ENCODE measurements around the gene FAS.

Gene FAS

GRCh38 chr10:88971221-88972061 lies 19.2 kb upstream of the FAS start:
- DNase-seq, result no peak

- DNase-seq, result no peak
Measured at GRCh38 chr10:88974012-88974411, 16.6 kb upstream of the FAS start.

GRCh38 chr10:88974446-88975376 lies 15.9 kb upstream of the FAS start:
- DNase-seq, result no peak

DNA sequence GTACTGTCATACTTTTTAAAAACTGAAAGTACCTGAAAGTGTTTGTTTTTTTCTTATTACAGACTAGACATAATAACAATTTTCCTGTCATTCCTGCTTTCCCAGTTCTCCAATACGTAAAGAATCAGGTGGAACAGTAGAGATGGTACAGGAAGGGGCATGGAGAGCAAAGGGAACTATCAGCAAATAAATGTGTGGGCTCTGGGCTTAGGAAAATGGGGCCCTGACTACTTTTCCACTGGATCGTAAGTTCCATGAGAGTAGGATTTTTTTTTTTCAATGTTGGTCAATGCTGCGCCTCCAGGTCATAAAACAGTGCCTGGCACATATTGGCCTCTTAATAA lies 15.2 kb upstream of the FAS start:
- DNase-seq, result no peak

DNA sequence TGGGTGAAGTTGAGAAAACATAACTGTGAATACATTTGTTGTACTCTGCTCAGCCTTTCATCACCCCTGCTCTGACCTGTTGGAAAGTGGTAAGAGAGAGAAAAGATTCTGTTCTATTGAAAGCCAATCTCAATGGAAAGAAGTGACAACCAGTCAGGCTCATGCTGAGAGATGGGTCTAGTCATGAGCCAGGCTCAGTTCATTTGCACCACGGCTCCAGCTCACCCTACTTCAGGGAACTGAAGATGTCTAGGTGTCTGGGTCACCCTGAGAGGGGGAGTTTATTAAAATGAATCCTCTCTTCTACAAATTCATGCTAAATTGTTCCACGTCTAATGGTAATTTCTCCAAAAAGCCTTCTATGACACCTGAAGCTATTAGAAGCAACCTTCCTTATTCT lies 12.1 kb upstream of the FAS start:
- DNase-seq, result no peak

DNA sequence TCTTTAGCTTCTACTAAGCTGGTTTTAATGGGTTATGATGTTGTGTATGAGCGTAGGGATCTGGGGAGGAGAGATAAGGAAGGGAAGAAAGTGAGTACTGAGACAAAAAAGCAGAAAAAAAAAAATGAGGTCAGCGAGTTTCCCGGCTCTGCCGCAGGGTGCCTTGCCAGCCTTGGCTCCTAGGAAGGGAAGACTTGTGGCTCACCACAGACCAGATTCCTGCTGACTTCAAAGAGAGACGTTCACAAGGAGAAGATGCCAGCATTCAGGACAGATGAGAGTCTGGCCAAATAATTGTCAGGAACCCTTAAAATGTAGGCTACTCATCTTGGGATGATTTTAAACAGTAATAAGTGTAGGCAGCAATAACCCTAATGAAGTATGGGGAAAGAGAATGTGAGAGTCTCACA lies 11.4 kb upstream of the FAS start:
- DNase-seq, result peak; percentile 68

GRCh38 chr10:88979603-88980002 lies 11.0 kb upstream of the FAS start:
- DNase-seq, result no peak

DNA sequence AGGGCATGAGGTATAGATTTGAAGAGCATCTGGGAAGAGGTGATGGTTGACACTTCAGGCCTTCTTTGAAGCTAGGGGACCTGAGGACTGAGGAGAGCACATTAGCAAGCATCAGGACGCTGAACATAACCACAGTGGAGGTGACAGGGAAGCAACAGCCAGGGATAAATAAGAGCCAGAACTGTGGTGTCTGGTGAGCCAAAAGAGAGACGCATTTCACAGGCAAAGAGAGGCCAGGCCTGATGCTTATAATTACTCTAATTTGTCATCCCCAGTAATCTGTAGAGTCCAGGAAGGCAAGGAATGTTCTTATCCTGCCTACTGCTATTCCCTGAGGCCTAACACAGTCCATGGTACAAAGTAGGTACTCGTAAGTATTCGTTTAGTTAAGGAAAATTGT lies 10.4 kb upstream of the FAS start:
- DNase-seq, result no peak

GRCh38 chr10:88980800-88981199 lies 9.8 kb upstream of the FAS start:
- DNase-seq, result no peak

- no peak for DNase-seq
Measured at GRCh38 chr10:88981435-88981834, 9.2 kb upstream of the FAS start.

DNA sequence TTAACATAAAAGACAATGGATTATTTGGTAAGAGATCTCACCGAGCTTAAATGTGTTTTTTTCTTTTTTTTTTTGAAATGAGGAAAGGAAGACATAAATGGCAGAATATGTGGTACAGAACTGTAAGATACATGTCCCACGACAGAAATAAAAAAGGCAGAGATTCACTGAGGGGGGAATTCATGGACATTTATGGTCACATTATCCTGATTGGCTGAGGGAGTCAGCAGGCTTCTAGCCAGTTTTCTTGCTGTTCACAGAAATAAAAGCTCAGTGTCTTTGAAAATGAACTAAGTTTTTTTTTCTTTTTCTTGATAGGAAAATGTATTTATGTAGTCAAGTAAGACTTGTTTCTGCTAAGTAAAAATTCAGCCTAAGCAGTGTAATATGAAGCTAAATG lies 8.2 kb upstream of the FAS start:
- DNase-seq, result no peak

DNA sequence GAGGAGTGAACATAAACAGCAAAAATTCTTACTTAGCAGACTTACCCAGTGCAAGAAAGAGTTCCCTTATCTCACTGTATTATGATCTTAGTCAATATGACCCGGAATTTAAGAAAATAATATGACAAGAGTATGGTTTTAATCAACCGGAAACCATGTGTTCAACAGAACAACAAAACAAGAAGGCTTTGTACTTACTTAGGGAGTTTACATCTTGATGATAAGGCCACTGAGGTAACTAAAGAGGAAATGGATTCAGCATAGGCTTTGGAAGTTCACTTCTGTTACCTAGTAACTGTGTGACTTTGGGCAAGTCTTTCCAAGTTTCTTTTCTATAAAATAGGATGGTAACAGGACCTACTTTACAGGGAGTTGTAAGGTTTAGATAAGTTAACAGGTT lies 7.4 kb upstream of the FAS start:
- DNase-seq, result no peak

GRCh38 chr10:88983939-88984338 lies 6.7 kb upstream of the FAS start:
- DNase-seq, result no peak

DNA sequence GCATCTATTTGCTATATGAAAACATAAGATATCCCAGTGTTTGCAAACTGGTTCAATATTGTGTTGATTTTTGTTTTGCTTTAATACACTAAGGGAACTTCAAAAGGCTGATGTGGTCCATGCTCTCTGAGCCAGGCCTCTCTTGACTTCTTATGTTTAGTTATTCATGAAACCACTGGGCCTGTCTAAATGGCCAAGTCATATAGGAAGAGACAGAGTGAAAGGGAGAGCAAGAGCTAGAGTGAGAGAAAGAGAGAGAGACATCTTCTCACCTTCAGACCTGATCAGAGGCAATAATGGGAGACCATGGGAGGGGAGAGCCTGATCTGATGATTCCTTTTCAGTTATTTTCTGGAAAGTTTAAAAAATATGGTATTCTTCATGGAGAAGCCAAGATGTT lies 6.1 kb upstream of the FAS start:
- no peak for DNase-seq

GRCh38 chr10:88986549-88987242 lies 3.9 kb upstream of the FAS start:
- DNase-seq, result no peak

DNA sequence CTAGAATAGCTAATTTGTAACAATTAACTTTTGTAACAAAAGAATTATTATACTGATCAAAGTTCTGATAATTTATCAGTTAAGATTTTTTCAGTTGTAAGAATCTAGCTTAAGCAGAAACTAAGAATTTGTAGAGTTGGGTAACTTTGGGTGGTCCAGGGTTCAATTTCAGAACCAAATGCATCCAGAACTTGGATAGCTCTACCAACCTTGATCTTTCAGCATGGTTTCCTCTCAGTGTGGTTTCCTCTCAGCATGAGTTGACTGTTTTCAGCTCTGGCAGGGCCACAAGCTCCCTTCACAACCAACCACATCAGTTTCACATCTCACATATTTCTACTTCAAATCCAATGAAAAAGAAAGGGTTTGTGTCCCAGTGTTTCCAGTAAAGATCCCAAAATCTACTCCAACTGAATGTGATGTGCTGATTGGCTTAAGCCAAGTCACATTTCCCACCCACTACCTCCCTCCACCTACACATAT lies 3.3 kb upstream of the FAS start:
- DNase-seq, result no peak

- no peak for DNase-seq
Measured at GRCh38 chr10:88987840-88988239, 2.8 kb upstream of the FAS start.

- no peak for DNase-seq
Measured at GRCh38 chr10:88989423-88989822, 1.2 kb upstream of the FAS start.

DNA sequence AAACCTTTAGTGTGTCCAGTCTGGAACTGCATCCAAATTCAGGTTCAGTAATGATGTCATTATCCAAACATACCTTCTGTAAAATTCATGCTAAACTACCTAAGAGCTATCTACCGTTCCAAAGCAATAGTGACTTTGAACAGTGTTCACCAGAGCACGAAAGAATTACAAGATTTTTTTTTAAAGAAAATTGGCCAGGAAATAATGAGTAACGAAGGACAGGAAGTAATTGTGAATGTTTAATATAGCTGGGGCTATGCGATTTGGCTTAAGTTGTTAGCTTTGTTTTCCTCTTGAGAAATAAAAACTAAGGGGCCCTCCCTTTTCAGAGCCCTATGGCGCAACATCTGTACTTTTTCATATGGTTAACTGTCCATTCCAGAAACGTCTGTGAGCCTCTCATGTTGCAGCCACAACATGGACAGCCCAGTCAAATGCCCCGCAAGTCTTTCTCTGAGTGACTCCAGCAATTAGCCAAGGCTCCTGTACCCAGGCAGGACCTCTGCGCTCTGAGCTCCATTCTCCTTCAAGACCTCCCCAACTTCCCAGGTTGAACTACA lies 694 bp upstream of the FAS start:
- DNase-seq, result peak; percentile 53

DNA sequence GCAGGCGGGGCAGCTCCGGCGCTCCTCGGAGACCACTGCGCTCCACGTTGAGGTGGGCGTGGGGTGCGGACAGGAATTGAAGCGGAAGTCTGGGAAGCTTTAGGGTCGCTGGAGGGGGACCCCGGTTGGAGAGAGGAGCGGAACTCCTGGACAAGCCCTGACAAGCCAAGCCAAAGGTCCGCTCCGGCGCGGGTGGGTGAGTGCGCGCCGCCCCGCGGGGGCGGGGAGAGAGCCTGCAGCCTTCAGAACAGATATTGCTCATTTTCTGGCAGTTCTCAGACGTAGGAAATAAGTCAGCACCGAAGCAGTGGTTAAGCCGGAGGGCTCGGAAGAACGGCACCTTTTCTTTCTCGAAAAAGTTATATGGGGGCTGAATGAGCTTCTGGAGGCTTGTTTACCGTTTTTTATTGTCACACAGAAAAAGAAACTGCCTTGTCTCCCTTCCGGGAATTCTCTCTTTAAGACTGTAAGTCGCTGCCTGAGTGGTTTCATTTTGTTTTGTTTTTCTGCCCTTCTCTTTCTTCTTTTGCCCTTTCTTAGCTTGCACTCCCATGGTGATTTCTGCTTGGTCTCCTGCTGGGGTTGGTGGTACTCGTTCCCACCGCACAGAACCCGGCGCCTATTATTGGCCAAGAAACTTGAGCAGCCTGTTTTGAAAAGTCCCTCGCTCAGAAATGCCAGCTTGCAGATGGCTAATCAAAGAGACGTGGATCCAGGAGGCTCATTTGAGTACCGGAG lies 732 bp downstream of the FAS start:
- peak; percentile 81 for DNase-seq

- DNase-seq, result no peak
Measured at GRCh38 chr10:88991899-88992320, 1.3 kb downstream of the FAS start.

DNA sequence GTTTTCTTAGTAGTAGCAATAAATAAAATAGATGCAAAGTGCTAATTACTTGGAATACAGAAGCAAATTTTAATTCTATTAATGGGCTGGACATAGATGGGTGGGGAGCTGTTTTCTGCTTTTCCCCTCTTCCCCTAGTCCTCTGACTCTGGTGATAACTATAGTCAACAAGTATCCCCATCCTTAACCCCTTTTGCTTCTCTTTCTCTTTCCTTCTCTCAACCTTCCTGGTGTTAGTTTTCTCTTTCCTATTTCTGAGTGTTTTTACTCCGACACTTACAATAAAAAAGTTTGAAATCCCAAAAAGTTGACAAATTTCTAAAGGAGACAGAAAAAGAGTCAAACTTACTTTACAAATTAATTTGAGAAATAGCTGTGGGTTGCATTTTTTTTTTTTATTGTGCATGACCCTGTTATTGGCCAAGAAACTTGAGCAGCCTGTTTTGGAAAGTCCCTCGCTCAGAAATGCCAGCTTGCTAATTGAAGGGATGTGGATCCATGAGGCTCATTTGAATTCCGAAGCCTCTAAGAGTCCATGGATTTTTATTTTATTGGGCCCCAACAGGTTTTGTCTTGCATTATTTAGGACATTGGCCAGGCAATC lies 2.4 kb downstream of the FAS start:
- no peak for DNase-seq

Measured in femur (tissue), 1 donor.